K562 (cell line): ENCODE results near the gene KMT2C. TPM values are rescaled to one million over a fixed set of nuclear protein-coding genes. Genes with fewer than 3 reads are reported as not detected.

ENCODE experiments used
- ATAC-seq: fragments of 200-7000 bp; cut with Tn5 transposase; 3 replicates; pipeline ENCODE4 v1.9.1; 2020; ENCODE audit warnings: moderate library complexity
- BruUV-seq: library from RNA; stranded (reverse); fragments of 400-500 nt; replicated peaks from 2 replicates; lab custom pipeline; 2021; lab: Mats Ljungman, UMichigan
- CTCF ChIA-PET: fragments of 300-600 bp; formaldehyde crosslinking; extraction: SDS; loops from one replicate; lab custom pipeline; 2021; ENCODE audit warnings: low intra/inter-chr PET ratio; lab: Yijun Ruan, JAX
- POLR2A ChIA-PET: fragments of 300-600, 350-650 bp; sonication (Branson Sonifier 250); formaldehyde crosslinking; extraction: SDS; loops from one replicate; lab custom pipeline; 2021; ENCODE audit warnings: antibody characterized with exemption, inconsistent platforms; lab: Yijun Ruan, JAX
- DNase-seq, 4 experiments: peaks; one replicate each; pipeline versions ENCODE4 v3.0.0 to v3.0.0-alpha.2; 2011 to 2018; ENCODE audit warnings: low spot score in 3 of 4, mixed read lengths in 3 of 4; ENCODE audit errors: extremely low read depth in 1 of 4
- FAIRE-seq: peaks from 2 replicates; lab custom pipeline; 2011; peaks lifted over from hg19 to GRCh38; lab: Jason Lieb, UNC
- H2AFZ ChIP-seq: 2 replicates; pipeline ENCODE4 v1.6.0; 2011; ENCODE audit warnings: low read depth, low read length, control low read depth, inconsistent platforms
- H3K27ac ChIP-seq: fragments of 200-600 bp; 3 replicates; pipeline ENCODE4 v1.8.0; 2011; ENCODE audit warnings: low read depth, mild to moderate bottlenecking, control low read depth, inconsistent platforms, low read length, moderate library complexity, mixed read lengths; ENCODE audit errors: extremely low read depth
- H3K27me3 ChIP-seq, 2 experiments: fragments of 300-600 bp in 1 of 2; 2 replicates in 1 of 2; 3 replicates in 1 of 2; pipeline versions ENCODE4 v1.6.0 to v1.8.0; 2011; ENCODE audit warnings: inconsistent platforms in 2 of 2, low read length in 2 of 2, mild to moderate bottlenecking in 1 of 2, mixed read lengths in 1 of 2, moderate library complexity in 1 of 2; ENCODE audit not compliant: control insufficient read depth in 2 of 2, insufficient read depth in 2 of 2
- H3K36me3 ChIP-seq: fragments of 300-600 bp; 3 replicates; pipeline ENCODE4 v1.8.0; 2011; ENCODE audit warnings: mild to moderate bottlenecking, low read length, inconsistent platforms; ENCODE audit not compliant: control insufficient read depth, insufficient read depth
- H3K4me1 ChIP-seq, 2 experiments: fragments of 200-600 bp in 1 of 2; replicated peaks in 1 of 2; 2 replicates in 1 of 2; 3 replicates in 1 of 2; pipeline versions ENCODE4 v1.5.1 to v1.8.0; 2011; ENCODE audit warnings: inconsistent platforms in 2 of 2, low read length in 2 of 2, mild to moderate bottlenecking in 1 of 2, mixed read lengths in 1 of 2, moderate library complexity in 1 of 2; ENCODE audit not compliant: control insufficient read depth in 2 of 2, insufficient read depth in 2 of 2
- H3K4me2 ChIP-seq: 2 replicates; pipeline ENCODE4 v1.6.1; 2011; ENCODE audit warnings: low read length, control low read depth, inconsistent platforms, mixed read lengths; ENCODE audit not compliant: insufficient read depth
- H3K4me3 ChIP-seq: fragments of 200-600 bp; sonication (generic), shearing (Covaris generic); 2 replicates; pipeline ENCODE4 v1.5.1; 2016; ENCODE audit warnings: control low read depth, inconsistent platforms
- H3K79me2 ChIP-seq: fragments of 200-600 bp; 3 replicates; pipeline ENCODE4 v1.8.0; 2011; ENCODE audit warnings: low read length, inconsistent platforms; ENCODE audit not compliant: control insufficient read depth, insufficient read depth
- H3K9ac ChIP-seq, 2 experiments: 2 replicates each; pipeline versions ENCODE4 v1.6.0 to v1.6.1; 2011; ENCODE audit warnings: low read depth in 2 of 2, low read length in 2 of 2, control low read depth in 1 of 2, inconsistent platforms in 1 of 2, mild to moderate bottlenecking in 1 of 2, mixed read lengths in 1 of 2; ENCODE audit not compliant: insufficient read depth in 1 of 2
- H3K9me1 ChIP-seq: one replicate; pipeline ENCODE4 v1.6.0; 2011; ENCODE audit warnings: inconsistent platforms, mild to moderate bottlenecking, low read length, moderate library complexity; ENCODE audit not compliant: control insufficient read depth, insufficient read depth
- H3K9me3 ChIP-seq: replicated peaks from 2 replicates; pipeline ENCODE4 v1.5.1; 2011; ENCODE audit warnings: low read depth, low read length, inconsistent platforms; ENCODE audit not compliant: control insufficient read depth, insufficient read depth
- H4K20me1 ChIP-seq: replicated peaks from 2 replicates; pipeline ENCODE4 v1.6.1; 2011; ENCODE audit warnings: low read length, inconsistent platforms, mixed read lengths; ENCODE audit not compliant: control insufficient read depth, insufficient read depth
- C11orf30 ChIP-seq: fragments of 450-650 bp; IDR thresholded peaks from 2 replicates; pipeline ENCODE4 v1.6.1; 2016; ENCODE audit warnings: low read depth, mild to moderate bottlenecking
- FOS ChIP-seq: IDR thresholded peaks from 3 replicates; pipeline ENCODE4 v1.6.1; 2011; ENCODE audit not compliant: insufficient read length; ENCODE audit errors: extremely low read depth
- HMG20B ChIP-seq: fragments of 250-450 bp; sonication (Bioruptor Pico); IDR thresholded peaks from 2 replicates; pipeline ENCODE4 v1.5.0; 2021; ENCODE audit warnings: mild to moderate bottlenecking
- IRF9 ChIP-seq: fragments of 450-650 bp; IDR thresholded peaks from 2 replicates; pipeline ENCODE4 v1.6.1; 2016; ENCODE audit warnings: missing biosample characterization, missing genetic modification characterization
- KAT8 ChIP-seq: fragments of 450-650 bp; IDR thresholded peaks from 2 replicates; pipeline ENCODE4 v1.6.1; 2016; ENCODE audit warnings: low read depth, mild to moderate bottlenecking
- RAD21 ChIP-seq, 2 experiments: fragments of 250-450 bp in 1 of 2; fragments of 450-650 bp in 1 of 2; sonication (Bioruptor Pico) in 1 of 2; formaldehyde crosslinking in 1 of 2; IDR thresholded peaks in 1 of 2; conservative IDR thresholded peaks in 1 of 2; 2 replicates each; pipeline versions ENCODE4 v1.4.0 to v1.8.0; 2020 to 2022; ENCODE audit warnings: mild to moderate bottlenecking in 2 of 2, moderate library complexity in 1 of 2
- SAP30 ChIP-seq: fragments of 200-600 bp; sonication (generic); IDR thresholded peaks from 2 replicates; pipeline ENCODE4 v1.6.1; 2012; ENCODE audit warnings: borderline replicate concordance, low read depth, mild to moderate bottlenecking, moderate library complexity, low read length, control low read depth, inconsistent platforms; ENCODE audit not compliant: insufficient read depth, poor library complexity, severe bottlenecking
- TAF9B ChIP-seq: fragments of 450-650 bp; IDR thresholded peaks from 2 replicates; pipeline ENCODE4 v1.6.1; 2018; ENCODE audit warnings: mild to moderate bottlenecking; ENCODE audit not compliant: partially characterized antibody
- TBL1XR1 ChIP-seq, 2 experiments: IDR thresholded peaks; 2 replicates each; pipeline ENCODE4 v1.6.1; 2012; ENCODE audit warnings: improper control_type of control experiment in 2 of 2, low read length in 2 of 2, mild to moderate bottlenecking in 1 of 2
- WGBS: fragments of 100-300 bp; shearing (Covaris generic); methylation state at CpG from one replicate; pipeline ENCODE4 v1.1.6; 2016; ENCODE audit warnings: low coverage, mixed read lengths; ENCODE audit not compliant: insufficient coverage; ENCODE audit errors: missing lambda C conversion rate; 5-methylcytosine and 5-hydroxymethylcytosine counted together
- in situ Hi-C: fragments of 300-500 bp; cut with MboI; formaldehyde crosslinking; loops from 4 replicates; pipeline ENCODE4 v1.15.0; 2018; ENCODE audit warnings: inconsistent platforms, mixed read lengths
- intact Hi-C: fragments of 100-400 bp; cut with micrococcal nuclease; formaldehyde crosslinking; loops from 2 replicates; pipeline ENCODE4 v1.14.2; 2022
- polyA plus RNA-seq, 8 experiments: library from polyadenylated mRNA; depleted of rRNA in 4 of 8; stranded (reverse) in 5 of 8; unstranded in 3 of 8; fragments of >200 nt; fragmentation: Nextera tagmentation in 2 of 8; fragmentation: Illumina TruSeq in 1 of 8; extraction: Ambion mirVana in 2 of 8; extraction: Trizol in 1 of 8; gene quantifications; 2 replicates each; pipeline versions ENCODE4 v1.2.1 to v1.2.3, GENCODE V29; 2011 to 2014; ENCODE audit warnings: inconsistent platforms in 1 of 8, missing spikeins in 1 of 8
- total RNA-seq, 7 experiments: library from RNA; depleted of rRNA in 6 of 7; stranded (reverse); fragments of >200 nt in 6 of 7; fragmentation: Illumina TruSeq in 2 of 7; extraction: Trizol in 2 of 7; gene quantifications; 2 replicates each; pipeline versions ENCODE4 v1.2.1 to v1.2.3, GENCODE V29; 2011 to 2021; ENCODE audit warnings: low replicate concordance in 1 of 7
- TF ChIP-seq, protein P1 (sequence below): sonication (generic); formaldehyde crosslinking; IDR thresholded peaks from 2 replicates; pipeline ENCODE4 v1.8.0; 2022; ENCODE audit warnings: missing genetic modification reagents, mild to moderate bottlenecking, moderate library complexity, borderline replicate concordance
- TF ChIP-seq, protein P2 (sequence below): fragments of 450-650 bp; formaldehyde crosslinking; IDR thresholded peaks from 2 replicates; pipeline ENCODE4 v1.4.0; 2020; ENCODE audit warnings: mild to moderate bottlenecking, moderate library complexity
- TF ChIP-seq, protein P3 (sequence below): fragments of 250-450 bp; sonication (Bioruptor Pico); IDR thresholded peaks from 2 replicates; pipeline ENCODE4 v1.8.0; 2021; ENCODE audit warnings: borderline replicate concordance, mild to moderate bottlenecking, moderate library complexity; ENCODE audit not compliant: poor library complexity, severe bottlenecking

KMT2C gene
- total and polyA plus RNA-seq, 9 of the 15 experiments (the other 6 are each of a cell fraction or from before 2014, with no cell fraction given), result 4.9 to 67.8 (median 27.1) TPM

GRCh38 chr7:152335900-152336571 lies 99.8 kb downstream of the KMT2C start:
- Histone ChIP-seq H3K79me2 (peaks cover 90% of the 10 kb centered on the region), H3K4me3 (no peak overlapping the region), H2AFZ (no peak overlapping the region), H3K27me3 (no peaks in the 10 kb centered on the region), H3K4me1 (peaks cover 0 to 2% of the 10 kb centered on the region in 2 experiments; a peak in 2 of 5 replicates), H3K9me1 (no peaks in the 10 kb centered on the region), H3K36me3 (peaks cover 1% of the 10 kb centered on the region; the same call in 1 of the 3 replicates), H4K20me1 (peaks cover 13% of the 10 kb centered on the region), H3K27ac (no peak overlapping the region), H3K9ac (no peak overlapping the region), H3K4me2 (no peak overlapping the region), H3K9me3 (no peaks in the 10 kb centered on the region)
- POLR2A ChIA-PET, result no interaction called here
- in situ Hi-C loops (no loop called here), intact Hi-C loops (no loop called here)
- TF ChIP-seq TAF9B, result no peak
- no peak for TF ChIP-seq FOS
- TF ChIP-seq, protein P1, sequence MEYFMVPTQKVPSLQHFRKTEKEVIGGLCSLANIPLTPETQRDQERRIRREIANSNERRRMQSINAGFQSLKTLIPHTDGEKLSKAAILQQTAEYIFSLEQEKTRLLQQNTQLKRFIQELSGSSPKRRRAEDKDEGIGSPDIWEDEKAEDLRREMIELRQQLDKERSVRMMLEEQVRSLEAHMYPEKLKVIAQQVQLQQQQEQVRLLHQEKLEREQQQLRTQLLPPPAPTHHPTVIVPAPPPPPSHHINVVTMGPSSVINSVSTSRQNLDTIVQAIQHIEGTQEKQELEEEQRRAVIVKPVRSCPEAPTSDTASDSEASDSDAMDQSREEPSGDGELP (CRISPR knock-in tag), result no peak
- TF ChIP-seq HMG20B (CRISPR knock-in tag), result no peak
- TF ChIP-seq, protein P2, sequence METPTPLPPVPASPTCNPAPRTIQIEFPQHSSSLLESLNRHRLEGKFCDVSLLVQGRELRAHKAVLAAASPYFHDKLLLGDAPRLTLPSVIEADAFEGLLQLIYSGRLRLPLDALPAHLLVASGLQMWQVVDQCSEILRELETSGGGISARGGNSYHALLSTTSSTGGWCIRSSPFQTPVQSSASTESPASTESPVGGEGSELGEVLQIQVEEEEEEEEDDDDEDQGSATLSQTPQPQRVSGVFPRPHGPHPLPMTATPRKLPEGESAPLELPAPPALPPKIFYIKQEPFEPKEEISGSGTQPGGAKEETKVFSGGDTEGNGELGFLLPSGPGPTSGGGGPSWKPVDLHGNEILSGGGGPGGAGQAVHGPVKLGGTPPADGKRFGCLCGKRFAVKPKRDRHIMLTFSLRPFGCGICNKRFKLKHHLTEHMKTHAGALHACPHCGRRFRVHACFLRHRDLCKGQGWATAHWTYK (CRISPR knock-in tag), result no peak
- no peak for TF ChIP-seq SAP30
- no peak for TF ChIP-seq RAD21 (CRISPR knock-in tag; conservative IDR thresholded peaks at IDR 0.05 in 1 of 2, IDR thresholded peaks at IDR 0.05 in 1 of 2)
- no peak for TF ChIP-seq KAT8
- TF ChIP-seq, protein P3, sequence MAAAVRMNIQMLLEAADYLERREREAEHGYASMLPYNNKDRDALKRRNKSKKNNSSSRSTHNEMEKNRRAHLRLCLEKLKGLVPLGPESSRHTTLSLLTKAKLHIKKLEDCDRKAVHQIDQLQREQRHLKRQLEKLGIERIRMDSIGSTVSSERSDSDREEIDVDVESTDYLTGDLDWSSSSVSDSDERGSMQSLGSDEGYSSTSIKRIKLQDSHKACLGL (CRISPR knock-in tag), result no peak
- TF ChIP-seq C11orf30, result no peak
- no peak for TF ChIP-seq TBL1XR1 (IDR thresholded peaks at IDR 0.05; ENCODE audit: low read length in 2 of 2)
- no peak for TF ChIP-seq IRF9 (tag)
- 72% methylated on average over 2 of the region's 2 CpGs for WGBS
- no peak for FAIRE-seq
- BruUV-seq, result no TSS peak
- no peak for ATAC-seq
- CTCF ChIA-PET, result no interaction called here
- no peak for DNase-seq
